Measurements from ENCODE around the gene OR51B6.
"Not testable (repeated sequence)": the region's sequence is repeated elsewhere in the genome, so short reads cannot be mapped to it uniquely, and the experiment has no call there.

The OR51B6 gene

GRCh38 chr11:5339771-5340322 is 11.5 kb upstream of the OR51B6 start:
- no peak for DNase-seq

GRCh38 chr11:5343474-5344335 is 7.6 kb upstream of the OR51B6 start, which contains the start of gene OR51B5:
TSS of gene OR51B5 (minus strand) at chr11:5343524. CDS start at chr11:5343524, 0 bp downstream.
- TF ChIP-seq CTCF (IDR thresholded peaks at IDR 0.05; ENCODE audit: low read depth, low read length), result no peak
- H3K4me3 ChIP-seq (ENCODE audit: low read depth, low read length), result no peak within 1 kb of the TSS
- DNase-seq, result no peak
- H3K27me3 ChIP-seq (ENCODE audit: insufficient read depth, low read depth, severe bottlenecking), result peaks cover 37% of the 10 kb centered on the region
- H3K27ac ChIP-seq, result no peak within 1 kb of the TSS
- no peaks in the 10 kb centered on the region for H3K9me3 ChIP-seq (ENCODE audit: severe bottlenecking)
- no peaks in the 10 kb centered on the region for H3K36me3 ChIP-seq

More at GRCh38 chr11:5339771-5340322, 11.5 kb upstream of the OR51B6 start:
- no peak for TF ChIP-seq CTCF (IDR thresholded peaks at IDR 0.05; ENCODE audit: low read depth, low read length)
- Histone ChIP-seq H3K36me3 (no peaks in the 10 kb centered on the region), H3K4me3 (ENCODE audit: low read depth, low read length) (no peak overlapping the region), H3K27ac (no peak overlapping the region), H3K27me3 (ENCODE audit: insufficient read depth, low read depth, severe bottlenecking) (peaks cover 42% of the 10 kb centered on the region), H3K9me3 (ENCODE audit: severe bottlenecking) (no peaks in the 10 kb centered on the region)

- H3K27ac ChIP-seq, result no peak overlapping the region
- DNase-seq, result no peak
- H3K9me3 ChIP-seq (ENCODE audit: severe bottlenecking), result no peaks in the 10 kb centered on the region
- no peak for TF ChIP-seq CTCF (IDR thresholded peaks at IDR 0.05; ENCODE audit: low read depth, low read length)
- no peak overlapping the region for H3K4me3 ChIP-seq (ENCODE audit: low read depth, low read length)
- no peaks in the 10 kb centered on the region for H3K36me3 ChIP-seq
- peaks cover 49% of the 10 kb centered on the region for H3K27me3 ChIP-seq (ENCODE audit: insufficient read depth, low read depth, severe bottlenecking)
Observed at GRCh38 chr11:5345831-5346230, 5.5 kb upstream of the OR51B6 start.

- H3K36me3 ChIP-seq, result no peaks in the 10 kb centered on the region
Observed at GRCh38 chr11:5348551-5349194, 2.6 kb upstream of the OR51B6 start.

GRCh38 chr11:5349550-5349949 is 1.8 kb upstream of the OR51B6 start:
- no peak for TF ChIP-seq CTCF (IDR thresholded peaks at IDR 0.05; ENCODE audit: low read depth, low read length)

More at GRCh38 chr11:5348551-5349194, 2.6 kb upstream of the OR51B6 start:
- TF ChIP-seq CTCF (IDR thresholded peaks at IDR 0.05; ENCODE audit: low read depth, low read length), result no peak
- Histone ChIP-seq H3K27me3 (ENCODE audit: insufficient read depth, low read depth, severe bottlenecking) (peaks cover 35% of the 10 kb centered on the region), H3K9me3 (ENCODE audit: severe bottlenecking) (no peaks in the 10 kb centered on the region), H3K4me3 (ENCODE audit: low read depth, low read length) (no peak overlapping the region), H3K27ac (no peak overlapping the region)
- DNase-seq, result no peak

GRCh38 chr11:5356031-5356430 is 4.7 kb downstream of the OR51B6 start:
- peaks cover 22% of the 10 kb centered on the region for H3K27me3 ChIP-seq (ENCODE audit: insufficient read depth, low read depth, severe bottlenecking)
- H3K9me3 ChIP-seq (ENCODE audit: severe bottlenecking); H3K27ac ChIP-seq; H3K36me3 ChIP-seq; H3K4me3 ChIP-seq (ENCODE audit: low read depth, low read length); DNase-seq: not testable (repeated sequence)

More at GRCh38 chr11:5349550-5349949, 1.8 kb upstream of the OR51B6 start:
- Histone ChIP-seq H3K36me3 (no peaks in the 10 kb centered on the region), H3K4me3 (ENCODE audit: low read depth, low read length) (no peak overlapping the region), H3K27ac (no peak overlapping the region), H3K9me3 (ENCODE audit: severe bottlenecking) (no peaks in the 10 kb centered on the region), H3K27me3 (ENCODE audit: insufficient read depth, low read depth, severe bottlenecking) (peaks cover 42% of the 10 kb centered on the region)
- no peak for DNase-seq

Data from WERI-Rb-1 (cell line).